NCI-H748 (cell line): ENCODE data around the gene INSIG2.

Experiments used
- DNase-seq: peaks from one replicate; lab custom pipeline; 2025; ENCODE audit not compliant: unreplicated experiment; lab: John Stamatoyannopoulos, UW

Gene INSIG2

DNA sequence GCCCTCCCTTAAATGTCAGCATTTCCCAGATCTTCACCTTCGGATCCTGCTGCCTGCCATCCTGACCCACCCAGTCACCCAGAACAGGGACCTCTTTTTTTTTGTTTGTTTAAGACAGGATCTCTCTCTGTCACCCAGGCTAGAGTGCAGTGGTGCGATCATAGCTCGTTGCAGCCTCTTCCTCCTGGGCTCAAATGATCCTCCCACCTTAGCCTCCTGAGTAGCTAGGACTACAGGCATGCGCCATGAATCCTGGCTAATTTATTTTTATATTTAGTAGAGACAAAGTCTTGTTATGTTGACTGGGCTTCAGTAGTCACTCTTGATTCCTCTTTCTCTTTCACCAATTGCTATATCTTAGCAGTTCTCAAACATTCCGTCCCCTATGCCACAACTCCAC, 39.0 kb downstream of the INSIG2 start:
- DNase-seq = no peak

DNA sequence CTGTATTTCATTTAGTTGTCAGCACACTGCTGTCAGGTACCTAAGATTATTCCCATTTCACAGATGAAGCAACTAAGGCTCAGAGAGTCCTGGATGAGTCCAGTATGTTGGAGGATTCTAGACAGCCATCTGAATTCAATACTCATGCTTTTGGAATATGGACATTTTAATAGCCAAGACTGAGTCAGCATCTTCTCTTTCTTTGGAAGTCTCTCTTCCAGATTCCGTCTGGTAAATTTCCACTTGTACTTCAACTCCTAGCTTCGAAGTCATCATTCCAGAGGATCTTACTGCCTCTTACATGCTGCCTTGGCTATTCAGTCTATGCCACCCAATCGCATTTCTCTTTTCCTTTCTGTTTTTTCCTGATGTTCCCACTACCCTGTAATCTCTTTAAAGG, 40.6 kb downstream of the INSIG2 start:
- DNase-seq = no peak

DNA sequence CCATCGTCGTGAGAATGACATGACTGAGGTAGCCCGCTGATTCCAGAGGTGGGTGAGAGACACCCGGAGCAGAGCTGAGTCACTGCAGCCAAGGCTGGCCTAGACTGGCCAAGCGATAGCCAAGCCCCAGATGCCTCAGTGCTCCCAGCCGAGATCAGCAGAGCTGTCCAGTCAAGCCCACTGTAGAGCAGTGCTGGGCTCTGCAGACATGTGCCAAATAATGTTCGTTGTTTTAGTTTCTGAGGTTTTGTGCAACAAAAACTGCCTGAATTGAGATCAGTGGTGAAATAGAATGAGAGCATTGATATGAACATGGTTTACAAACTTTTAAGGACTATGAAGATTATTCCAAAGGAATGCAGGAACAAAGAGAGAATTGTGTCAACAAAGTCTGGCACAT, 42.1 kb downstream of the INSIG2 start:
- DNase-seq = no peak

DNA sequence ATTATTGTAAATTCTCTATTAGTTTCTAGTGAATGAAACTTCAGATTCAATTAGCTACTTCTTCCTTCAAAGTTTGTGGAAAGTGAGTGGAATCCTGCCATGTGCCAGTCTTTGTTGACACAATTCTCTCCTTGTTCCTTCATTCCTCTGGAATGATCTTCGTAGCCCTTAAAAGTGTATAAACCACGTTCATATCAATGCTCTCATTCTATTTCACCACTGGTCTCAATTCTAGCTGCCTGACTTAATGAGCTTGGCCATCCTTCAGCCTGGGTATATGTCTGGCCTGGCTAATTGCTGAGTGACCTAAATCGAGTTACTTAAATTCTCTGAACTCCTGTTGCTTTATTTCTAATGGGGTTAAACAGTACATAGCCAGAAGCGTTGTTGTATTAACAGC, 43.5 kb downstream of the INSIG2 start:
- DNase-seq = no peak

DNA sequence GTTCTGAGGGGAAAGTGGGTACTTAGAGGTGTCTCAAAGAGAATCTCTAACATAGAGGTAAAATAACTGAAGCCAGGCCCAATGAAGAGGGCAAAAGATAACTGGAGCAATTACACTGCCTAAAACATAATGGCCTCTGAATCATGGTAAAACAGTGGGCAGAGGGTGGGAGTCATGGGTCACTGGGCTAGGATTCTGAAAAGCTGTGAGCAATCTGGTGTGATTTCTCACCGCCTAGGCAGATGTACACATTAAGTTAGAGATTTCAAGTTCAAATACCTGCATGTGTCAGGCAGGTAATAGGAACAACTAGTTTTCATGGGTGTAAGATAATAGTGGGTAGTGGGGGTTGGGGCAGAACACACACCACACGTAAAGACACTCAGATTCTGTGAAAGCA, 45.6 kb downstream of the INSIG2 start:
- no peak for DNase-seq

DNA sequence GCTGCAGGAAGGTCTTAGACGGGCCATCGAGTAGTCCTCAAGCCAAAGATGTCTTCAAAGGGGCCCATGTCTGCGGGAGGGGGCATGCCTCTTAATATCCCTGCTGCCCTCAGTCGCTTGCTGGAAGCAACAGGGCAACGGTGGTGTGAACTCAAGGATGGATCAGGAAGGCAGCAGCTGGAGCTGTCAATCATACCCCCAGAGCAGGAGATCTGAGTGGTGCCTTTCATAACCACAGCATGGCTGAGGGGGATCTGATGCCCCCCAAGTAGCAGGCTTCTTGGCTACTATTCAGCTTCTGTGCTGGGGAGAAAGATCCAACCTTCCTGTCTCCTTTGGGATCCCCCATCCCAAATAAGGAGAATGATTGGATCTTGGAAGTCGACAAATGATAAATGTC, 46.4 kb downstream of the INSIG2 start:
- no peak for DNase-seq

DNA sequence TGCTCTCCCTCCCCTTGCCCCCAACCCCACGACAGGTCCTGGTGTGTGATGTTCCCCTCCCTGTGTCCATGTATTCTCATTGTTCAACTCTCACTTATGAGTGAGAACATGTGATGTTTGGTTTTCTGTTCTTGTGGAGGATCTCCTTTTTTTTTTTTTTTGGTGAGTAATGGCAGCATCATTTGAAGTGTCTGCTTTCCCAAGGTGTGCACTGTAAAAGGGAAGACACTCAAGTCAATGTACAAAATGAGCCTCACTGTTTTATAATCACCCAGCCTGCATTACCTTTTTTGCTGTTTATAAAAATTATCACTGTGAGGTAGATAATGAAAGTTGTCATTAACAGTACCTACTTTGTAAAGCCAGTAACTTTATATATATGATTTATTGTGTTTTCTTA, 56.9 kb downstream of the INSIG2 start:
- no peak for DNase-seq

DNA sequence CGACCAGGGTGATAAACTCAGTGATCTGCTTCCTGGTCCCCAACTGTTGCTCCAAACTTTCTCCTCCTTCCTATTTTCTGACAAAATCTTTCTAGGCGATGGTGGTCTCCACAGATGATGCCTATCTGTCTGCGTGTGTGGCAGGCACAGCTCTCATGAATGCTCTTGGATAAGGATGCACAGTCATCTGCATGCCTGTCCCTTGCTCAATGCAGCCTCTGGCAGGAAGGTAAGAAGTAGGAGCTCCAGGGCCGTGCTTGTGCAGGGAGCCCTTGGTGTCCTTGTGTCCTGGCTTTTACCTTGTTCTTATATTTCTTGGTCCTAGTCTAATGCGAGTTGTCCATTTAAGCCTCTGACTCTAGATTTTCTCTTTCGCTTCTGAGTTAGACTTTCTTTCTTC, 57.5 kb downstream of the INSIG2 start:
- no peak for DNase-seq

DNA sequence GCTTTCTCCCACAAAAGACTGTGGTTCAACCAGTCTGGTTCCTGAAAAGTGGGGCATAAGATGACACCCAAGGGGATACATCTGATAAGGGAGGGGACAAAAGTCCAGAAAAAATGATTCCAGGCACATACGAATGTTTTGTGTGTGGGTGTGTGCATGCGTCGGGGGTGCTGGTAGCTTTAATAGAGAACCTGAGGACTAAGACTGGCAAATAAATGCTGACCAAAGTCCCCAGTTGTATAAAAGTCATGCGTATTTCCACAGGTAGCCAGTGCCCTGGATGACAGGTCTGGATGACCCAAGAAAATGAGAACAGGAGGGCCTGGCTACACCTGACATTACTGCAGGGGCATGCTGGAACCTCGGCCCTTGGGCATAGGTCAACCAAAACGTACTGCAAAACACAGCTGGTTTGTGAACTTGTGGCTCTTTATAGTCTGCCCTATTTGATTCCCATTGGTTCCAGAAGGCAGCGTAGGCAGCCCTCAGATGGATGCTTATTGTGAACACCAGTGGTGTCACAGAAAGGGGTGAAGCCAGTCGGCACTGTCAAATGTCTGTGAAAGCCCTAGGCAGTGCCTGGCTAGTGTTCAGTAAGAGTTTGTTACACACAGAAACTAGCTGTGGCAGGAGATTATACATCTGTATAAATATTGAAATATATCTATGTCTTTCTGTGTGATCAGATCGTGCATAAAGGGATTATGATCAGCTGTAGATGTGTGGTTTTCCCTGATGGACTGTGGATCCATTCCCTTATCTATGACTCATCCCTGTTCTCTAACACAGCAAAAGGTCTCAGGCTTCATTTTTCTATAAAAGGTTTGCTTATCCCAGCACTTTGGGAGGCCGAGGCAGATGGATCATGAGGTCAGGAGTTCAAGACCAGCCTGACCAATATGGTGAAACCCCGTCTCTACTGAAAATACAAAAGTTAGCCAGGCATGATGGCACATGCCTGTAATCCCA, 58.3 kb downstream of the INSIG2 start:
- no peak for DNase-seq

DNA sequence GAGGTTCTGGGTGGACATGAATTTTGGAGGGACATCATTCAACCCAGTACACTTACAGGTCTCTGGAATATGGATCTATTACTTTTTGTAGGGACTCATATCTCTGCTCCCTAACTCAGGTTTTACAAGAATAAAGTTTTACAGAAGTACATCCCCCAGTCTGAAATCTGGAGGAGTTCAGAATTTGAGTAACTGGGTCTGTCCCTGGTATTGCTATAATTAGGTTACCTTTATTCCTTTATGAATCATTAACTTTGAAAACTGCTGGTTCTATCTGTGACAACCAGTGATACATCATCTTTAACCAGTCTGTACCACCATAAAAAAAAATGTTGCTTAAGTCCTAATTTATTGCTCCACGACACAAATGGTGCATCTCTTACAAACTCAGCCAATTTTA, 59.9 kb downstream of the INSIG2 start:
- DNase-seq = no peak

DNA sequence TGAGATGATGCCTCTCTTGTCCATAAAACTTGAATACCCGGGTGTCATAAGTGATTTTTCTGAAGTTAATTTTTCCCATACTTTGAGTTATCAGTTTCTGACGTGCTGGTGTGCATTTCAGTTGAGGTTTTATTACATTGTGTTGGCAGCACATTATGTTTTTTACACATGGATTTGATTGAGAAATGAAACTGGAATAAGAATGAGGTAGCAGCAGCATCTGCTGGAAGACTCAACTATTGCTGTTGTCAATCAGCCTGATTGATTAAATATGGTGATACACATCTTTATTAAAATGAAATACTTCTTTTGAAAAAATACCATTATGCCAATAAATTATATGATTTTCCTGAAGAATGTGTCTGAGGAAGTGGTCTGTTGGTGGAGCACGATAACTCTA, 60.5 kb downstream of the INSIG2 start:
- DNase-seq = no peak

DNA sequence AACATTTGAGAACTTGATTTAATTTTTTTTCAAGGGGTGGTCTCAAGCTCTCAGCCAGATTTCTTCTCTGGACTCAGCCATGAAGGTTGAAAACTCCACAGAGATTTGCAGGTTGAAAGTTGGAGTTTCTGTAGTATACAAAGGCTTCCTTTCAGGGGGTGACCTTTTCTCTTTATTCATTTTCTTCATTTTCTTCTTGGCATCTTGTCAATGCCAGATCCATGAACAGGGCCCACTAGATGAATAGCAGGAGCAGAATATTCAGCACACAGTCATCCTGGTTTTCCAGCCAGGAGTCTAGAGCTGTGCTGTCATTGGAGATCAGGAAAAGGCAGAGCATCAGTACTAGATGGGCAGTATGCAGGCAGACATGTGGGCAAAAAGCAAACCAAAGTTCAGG, 62.0 kb downstream of the INSIG2 start:
- no peak for DNase-seq

DNA sequence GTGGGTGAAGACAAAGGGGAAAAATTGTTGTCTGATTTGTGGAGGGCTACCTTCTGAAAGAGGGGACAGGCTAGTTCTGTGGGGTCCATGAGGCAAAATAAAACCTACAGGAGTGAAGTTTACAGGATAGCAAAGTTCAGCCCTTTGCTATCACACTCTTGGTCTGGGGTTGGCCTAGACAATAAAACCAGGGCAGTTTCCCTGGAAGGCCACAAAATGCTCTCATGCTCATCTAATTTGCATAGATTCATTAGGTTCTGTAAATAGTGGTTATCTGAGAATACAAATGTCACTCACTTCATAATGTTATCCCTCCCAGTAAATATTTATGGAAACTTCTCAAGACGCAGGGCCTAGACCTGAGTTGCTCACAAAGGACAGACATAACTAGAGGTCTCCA, 63.6 kb downstream of the INSIG2 start:
- DNase-seq = no peak

DNA sequence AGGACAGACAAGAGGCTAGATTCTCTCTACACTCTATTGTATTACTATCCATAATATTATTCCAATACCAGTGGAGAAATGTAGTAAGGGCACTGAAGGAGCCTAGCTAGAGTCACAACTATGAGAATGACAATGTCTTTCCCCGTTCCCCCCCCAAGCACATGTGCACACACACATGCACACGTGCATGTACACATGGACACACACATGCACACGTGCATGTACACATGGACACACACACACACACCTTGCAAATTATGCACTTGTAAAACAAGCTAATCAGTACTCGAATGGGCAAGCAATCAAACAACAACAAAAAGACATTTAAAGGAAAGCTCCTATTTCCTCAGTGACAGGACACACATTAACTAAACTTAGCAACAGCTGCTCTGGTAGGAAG, 65.2 kb downstream of the INSIG2 start:
- no peak for DNase-seq

DNA sequence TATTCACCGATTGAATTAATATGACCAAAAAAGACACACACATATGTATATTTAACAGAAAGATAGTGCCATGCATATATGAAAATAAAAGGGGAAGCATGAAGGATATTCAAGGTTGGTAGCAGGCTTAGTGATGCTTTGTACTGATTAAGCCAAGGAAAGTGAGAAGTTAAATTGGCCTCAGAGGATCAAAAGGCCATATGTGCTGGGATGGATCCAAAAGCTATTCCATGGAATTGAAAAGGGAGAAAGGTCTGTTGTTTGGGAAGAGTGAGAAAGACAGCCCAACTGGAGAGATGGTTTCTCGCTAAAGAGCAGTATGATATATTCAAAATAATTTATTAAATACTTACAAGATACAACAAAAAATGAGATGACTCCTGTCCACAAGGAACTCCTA, 65.9 kb downstream of the INSIG2 start:
- no peak for DNase-seq
